AG09309 (cell line): Measurements from ENCODE around the gene TERF2IP.

ENCODE experiments used
- DNase-seq: peaks from one replicate; pipeline ENCODE4 v3.0.0-alpha.2; 2010; ENCODE audit warnings: low read depth
- H3K4me3 ChIP-seq: 2 replicates; pipeline ENCODE4 v1.5.1; 2011; ENCODE audit warnings: mild to moderate bottlenecking, low read depth, low read length, moderate library complexity; ENCODE audit not compliant: control insufficient read depth
- TF ChIP-seq, protein P1 (sequence below): IDR thresholded peaks from 2 replicates; pipeline ENCODE4 v1.5.1; 2011; ENCODE audit warnings: mild to moderate bottlenecking, low read depth, low read length, inconsistent platforms; ENCODE audit not compliant: insufficient read depth, control insufficient read depth; ENCODE audit errors: missing control alignments

The TERF2IP gene, protein sequence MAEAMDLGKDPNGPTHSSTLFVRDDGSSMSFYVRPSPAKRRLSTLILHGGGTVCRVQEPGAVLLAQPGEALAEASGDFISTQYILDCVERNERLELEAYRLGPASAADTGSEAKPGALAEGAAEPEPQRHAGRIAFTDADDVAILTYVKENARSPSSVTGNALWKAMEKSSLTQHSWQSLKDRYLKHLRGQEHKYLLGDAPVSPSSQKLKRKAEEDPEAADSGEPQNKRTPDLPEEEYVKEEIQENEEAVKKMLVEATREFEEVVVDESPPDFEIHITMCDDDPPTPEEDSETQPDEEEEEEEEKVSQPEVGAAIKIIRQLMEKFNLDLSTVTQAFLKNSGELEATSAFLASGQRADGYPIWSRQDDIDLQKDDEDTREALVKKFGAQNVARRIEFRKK

DNA sequence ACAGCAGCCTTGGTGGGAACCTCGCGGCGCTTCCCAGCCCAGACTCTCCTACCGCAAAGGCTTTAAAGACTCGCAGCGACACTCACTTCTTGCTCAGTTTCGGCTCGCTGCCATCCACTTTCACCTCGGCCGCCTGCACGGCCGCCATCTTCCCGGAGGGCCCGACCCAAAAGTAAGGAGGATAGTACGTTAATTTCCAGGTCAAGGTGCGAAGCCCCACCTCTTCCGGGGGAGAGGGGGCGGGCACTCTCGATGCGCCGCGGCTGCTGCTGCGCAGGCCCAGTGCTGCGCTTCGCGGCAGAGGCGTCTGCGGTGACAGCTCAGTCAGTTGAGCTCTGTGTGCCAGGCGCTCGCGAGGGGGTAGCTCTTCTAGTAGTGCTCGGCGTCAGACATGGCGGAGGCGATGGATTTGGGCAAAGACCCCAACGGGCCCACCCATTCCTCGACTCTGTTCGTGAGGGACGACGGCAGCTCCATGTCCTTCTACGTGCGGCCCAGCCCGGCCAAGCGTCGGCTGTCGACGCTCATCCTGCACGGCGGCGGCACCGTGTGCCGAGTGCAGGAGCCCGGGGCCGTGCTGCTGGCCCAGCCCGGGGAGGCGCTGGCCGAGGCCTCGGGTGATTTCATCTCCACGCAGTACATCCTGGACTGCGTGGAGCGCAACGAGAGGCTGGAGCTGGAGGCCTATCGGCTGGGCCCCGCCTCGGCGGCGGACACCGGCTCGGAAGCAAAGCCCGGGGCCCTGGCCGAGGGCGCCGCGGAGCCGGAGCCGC is at the start of gene TERF2IP, which contains the start of gene KARS1:
TSS of gene TERF2IP (plus strand) at position 282 of the 773 bp plus-strand sequence. CDS start at position 392, 110 bp downstream.
TSS of gene KARS1 (minus strand) at position 174 of the 773 bp plus-strand sequence. CDS start at position 148, 26 bp downstream.
- DNase-seq, result peak; percentile 65
- peak within 1 kb of the TSS; percentile 100 for H3K4me3 ChIP-seq
- TF ChIP-seq, protein P1, sequence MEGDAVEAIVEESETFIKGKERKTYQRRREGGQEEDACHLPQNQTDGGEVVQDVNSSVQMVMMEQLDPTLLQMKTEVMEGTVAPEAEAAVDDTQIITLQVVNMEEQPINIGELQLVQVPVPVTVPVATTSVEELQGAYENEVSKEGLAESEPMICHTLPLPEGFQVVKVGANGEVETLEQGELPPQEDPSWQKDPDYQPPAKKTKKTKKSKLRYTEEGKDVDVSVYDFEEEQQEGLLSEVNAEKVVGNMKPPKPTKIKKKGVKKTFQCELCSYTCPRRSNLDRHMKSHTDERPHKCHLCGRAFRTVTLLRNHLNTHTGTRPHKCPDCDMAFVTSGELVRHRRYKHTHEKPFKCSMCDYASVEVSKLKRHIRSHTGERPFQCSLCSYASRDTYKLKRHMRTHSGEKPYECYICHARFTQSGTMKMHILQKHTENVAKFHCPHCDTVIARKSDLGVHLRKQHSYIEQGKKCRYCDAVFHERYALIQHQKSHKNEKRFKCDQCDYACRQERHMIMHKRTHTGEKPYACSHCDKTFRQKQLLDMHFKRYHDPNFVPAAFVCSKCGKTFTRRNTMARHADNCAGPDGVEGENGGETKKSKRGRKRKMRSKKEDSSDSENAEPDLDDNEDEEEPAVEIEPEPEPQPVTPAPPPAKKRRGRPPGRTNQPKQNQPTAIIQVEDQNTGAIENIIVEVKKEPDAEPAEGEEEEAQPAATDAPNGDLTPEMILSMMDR, result no peak

DNA sequence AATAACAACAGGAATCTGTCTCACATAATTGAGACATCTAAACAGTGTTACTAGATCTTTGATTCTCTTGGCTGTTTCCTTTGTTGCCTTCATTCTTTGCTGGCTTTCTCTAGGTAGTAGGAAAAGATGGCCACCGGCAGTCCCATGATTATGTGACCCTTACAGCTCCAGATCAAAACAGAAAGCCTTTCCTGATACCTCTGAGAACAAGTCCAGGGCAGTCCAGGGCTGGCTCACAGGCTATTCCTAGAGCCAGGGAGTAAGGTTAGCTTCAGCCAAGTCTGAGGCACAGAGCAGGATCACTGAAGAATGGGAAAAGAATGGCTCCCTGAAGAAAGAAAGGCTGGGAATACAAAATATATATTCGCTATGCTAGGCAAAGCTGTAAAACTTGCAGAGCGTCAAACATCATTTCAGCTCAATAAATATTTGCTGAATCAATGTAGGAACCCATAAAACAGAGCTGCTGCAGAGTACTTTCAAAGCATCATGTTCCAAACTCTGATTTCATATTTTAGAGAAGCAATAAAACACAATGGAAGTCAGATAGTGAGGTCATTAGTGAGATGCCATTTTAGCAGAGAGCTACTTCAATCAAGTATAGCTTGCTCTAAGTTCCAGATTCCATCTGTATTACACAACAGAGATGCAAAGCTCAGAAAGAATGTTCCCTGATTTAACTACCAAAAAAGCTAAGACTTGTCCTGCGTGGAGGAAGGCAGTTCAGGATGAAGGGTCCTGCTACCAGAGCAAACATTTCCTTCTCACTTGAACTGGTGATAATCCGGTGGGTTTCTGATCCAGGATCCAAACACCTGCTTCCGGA is 47.9 kb upstream of the TERF2IP start:
- TF ChIP-seq, protein P1, result no peak
- no peak for DNase-seq
- no peak overlapping the region for H3K4me3 ChIP-seq

DNA sequence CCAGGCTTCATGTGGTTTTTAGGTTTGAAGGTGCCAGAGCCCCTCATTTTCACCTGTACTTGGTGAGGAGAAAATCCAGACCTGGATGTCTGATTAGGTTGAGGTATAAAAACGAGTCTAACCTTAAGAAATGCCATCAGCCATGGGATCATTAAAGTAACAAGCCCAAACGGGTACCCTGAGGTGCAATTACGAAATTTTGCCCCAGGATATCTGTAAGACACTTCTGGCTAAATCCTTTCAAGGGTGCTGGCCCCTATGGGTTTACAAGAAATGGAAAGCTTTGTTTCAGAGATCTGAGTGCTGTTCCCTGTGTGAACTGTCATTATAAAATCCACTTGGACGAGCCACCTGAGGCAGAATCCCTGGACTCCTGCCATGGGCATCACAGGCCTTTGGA is 44.3 kb upstream of the TERF2IP start:
- H3K4me3 ChIP-seq, result no peak overlapping the region
- DNase-seq, result no peak
- TF ChIP-seq, protein P1, result no peak

DNA sequence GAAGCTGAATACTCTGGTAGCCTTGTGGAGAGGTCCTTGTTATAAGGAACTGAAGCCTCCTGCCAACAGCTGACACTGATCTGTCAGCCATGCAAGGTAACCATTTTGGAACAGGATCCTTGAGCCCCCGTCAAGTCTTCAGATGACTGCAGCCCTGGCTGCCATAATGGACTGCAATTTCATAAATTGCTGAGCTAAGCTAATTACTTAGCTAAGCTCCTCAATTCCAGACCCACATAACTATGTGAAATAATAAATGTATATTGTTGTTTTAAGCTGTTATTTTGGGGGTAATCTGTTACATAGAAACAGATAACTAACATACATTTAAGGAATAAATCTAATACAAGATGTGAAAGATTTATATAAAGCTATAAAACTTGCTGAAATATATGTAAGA is 41.1 kb upstream of the TERF2IP start:
- no peak overlapping the region for H3K4me3 ChIP-seq
- TF ChIP-seq, protein P1, result no peak
- DNase-seq, result no peak

DNA sequence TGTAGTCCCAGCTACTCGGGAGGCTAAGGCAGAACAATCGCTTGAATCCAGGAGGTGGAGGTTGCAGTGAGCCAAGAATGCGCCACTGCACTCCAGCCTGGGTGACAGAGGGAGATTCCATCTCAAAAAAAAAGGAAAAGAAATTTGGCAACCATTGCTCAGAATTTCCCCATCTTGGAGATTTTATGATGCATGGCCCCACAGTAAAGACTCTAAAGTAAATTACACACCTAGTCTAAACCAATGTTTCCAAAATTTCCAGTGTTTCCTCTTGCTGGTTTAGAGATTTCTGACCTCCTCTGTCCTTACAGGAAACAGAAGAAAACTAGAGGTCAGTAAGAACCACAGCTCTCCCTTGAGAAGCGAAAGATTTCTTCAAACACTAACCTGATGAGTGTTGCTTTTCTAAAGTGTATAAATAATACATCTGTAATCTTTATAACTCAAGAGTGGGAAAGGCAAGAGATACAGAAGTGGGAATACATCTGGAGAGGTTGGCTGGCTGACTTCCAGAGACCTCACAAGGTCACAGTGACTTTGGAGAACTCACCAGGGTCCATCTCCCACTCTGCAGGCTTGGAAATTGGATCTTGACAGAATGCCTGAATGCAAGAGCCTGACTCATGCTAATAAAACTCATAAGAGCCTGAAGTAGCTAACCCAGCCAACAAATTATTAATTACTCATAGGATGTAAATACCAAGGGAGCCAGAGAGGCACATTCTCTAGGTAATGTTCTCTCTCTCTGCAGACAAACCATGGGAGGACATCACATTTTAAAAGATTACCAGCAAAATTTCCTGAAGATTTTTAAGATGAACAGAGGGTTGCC is 33.3 kb upstream of the TERF2IP start:
- DNase-seq, result no peak
- TF ChIP-seq, protein P1, result no peak

More for the DNA sequence above, 33.3 kb upstream of the TERF2IP start:
- no peak overlapping the region for H3K4me3 ChIP-seq
